ENCODE measurements around the gene DARS2. TPM values are rescaled to one million over a fixed set of nuclear protein-coding genes. Genes with fewer than 3 reads are reported as not detected.
"Not testable (repeated sequence)": the region's sequence is repeated elsewhere in the genome, so short reads cannot be mapped to it uniquely, and the experiment has no call there.

Gene DARS2
- polyA plus RNA-seq, 1 donor, result 23.6 TPM

DNA sequence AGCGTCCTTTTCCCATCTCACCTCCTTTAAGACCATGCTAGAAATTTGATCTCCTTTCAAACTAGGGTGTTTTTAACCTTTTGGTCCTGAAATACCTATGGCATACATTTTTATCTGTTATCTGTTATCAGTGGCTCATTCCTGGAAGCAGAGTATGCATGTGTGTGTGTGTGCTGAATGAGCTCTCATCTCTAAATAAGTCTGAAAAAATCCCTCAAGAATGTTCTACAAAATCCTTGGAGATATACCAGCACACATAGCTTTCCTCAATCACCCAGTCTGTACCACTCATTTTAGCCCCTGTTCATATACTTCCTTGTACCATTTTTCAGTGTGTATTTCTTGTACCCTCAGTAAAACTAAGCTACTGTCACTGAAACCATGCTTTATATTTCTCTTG, 6.0 kb upstream of the DARS2 start:
- DNase-seq, result no peak
- H3K27me3 ChIP-seq (ENCODE audit: control insufficient read depth, insufficient read depth, low read length), result no peaks in the 10 kb centered on the region
- 70% methylated on average over 1 of the region's 1 CpG for WGBS (ENCODE audit: insufficient coverage, low lambda C conversion rate)
- H3K4me3 ChIP-seq (ENCODE audit: low read length), result no peak overlapping the region
- H3K36me3 ChIP-seq (ENCODE audit: control insufficient read depth, insufficient read depth, low read length), result peaks cover 3% of the 10 kb centered on the region
- no peak overlapping the region for H3K27ac ChIP-seq (ENCODE audit: low read length)
- H3K4me1 ChIP-seq (ENCODE audit: control insufficient read depth, insufficient read depth, low read length), result peaks cover 5% of the 10 kb centered on the region
- no peaks in the 10 kb centered on the region for H3K9me3 ChIP-seq (ENCODE audit: control insufficient read depth, low read depth, low read length)

DNA sequence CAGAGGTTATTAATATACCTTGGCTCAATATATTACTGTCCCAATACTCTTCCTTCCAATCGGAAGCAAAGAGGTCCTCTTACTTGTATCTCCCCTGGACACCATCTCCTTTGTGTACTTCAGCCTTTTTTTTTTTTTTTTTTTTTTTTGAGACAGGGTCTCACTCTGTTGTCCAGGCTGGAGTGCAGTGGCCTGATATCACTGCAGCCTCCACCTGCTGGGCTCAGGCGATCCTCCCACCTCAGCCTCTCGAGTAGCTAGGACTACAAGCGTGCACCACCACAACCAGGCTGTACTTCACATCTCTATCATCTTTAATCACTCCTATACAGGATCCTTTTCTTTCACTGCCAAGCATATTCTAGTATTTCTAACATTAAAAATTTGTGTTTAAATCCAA, 2.8 kb upstream of the DARS2 start:
- Histone ChIP-seq H3K27ac (ENCODE audit: low read length) (no peak overlapping the region), H3K9me3 (ENCODE audit: control insufficient read depth, low read depth, low read length) (no peaks in the 10 kb centered on the region), H3K36me3 (ENCODE audit: control insufficient read depth, insufficient read depth, low read length) (peaks cover 3% of the 10 kb centered on the region), H3K4me1 (ENCODE audit: control insufficient read depth, insufficient read depth, low read length) (peaks cover 6% of the 10 kb centered on the region), H3K4me3 (ENCODE audit: low read length) (no peak overlapping the region), H3K27me3 (ENCODE audit: control insufficient read depth, insufficient read depth, low read length) (no peaks in the 10 kb centered on the region)
- WGBS (ENCODE audit: insufficient coverage, low lambda C conversion rate), result 100% methylated on average over 2 of the region's 4 CpGs
- no peak for DNase-seq

DNA sequence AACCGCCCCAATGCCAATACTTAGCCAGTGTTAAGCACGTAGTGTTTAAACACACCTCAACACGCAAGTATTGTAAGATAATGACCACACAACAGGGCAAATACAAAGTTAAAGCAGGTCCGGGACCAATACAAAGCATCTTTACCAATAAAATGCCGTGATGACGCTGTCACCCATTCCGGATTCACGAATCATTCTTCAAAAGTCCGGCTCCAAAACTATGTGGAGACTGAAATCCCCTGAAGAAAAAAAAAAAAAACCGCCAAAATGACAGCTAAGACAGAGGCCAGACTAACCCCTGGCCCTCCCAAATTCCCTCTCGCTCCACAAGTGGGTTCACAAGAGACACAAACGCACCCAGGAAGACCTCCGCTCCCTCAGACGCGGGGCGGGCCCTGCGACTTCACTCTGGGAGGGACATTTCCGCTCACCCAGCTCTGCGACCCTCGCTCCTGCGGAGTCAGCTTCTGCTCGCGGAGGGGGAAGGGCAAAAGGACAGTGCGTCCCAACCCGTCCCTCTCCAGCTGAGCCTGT, 625 bp upstream of the DARS2 start:
- Histone ChIP-seq H3K36me3 (ENCODE audit: control insufficient read depth, insufficient read depth, low read length) (no peaks in the 10 kb centered on the region), H3K27me3 (ENCODE audit: control insufficient read depth, insufficient read depth, low read length) (no peaks in the 10 kb centered on the region), H3K4me1 (ENCODE audit: control insufficient read depth, insufficient read depth, low read length) (peaks cover 6% of the 10 kb centered on the region), H3K27ac (ENCODE audit: low read length) (peak overlapping the region; percentile 92), H3K9me3 (ENCODE audit: control insufficient read depth, low read depth, low read length) (no peaks in the 10 kb centered on the region), H3K4me3 (ENCODE audit: low read length) (peak overlapping the region; percentile 73)
- no peak for DNase-seq
- no CpG with 5 or more reads among the region's 25 CpGs for WGBS (ENCODE audit: insufficient coverage, low lambda C conversion rate)

DNA sequence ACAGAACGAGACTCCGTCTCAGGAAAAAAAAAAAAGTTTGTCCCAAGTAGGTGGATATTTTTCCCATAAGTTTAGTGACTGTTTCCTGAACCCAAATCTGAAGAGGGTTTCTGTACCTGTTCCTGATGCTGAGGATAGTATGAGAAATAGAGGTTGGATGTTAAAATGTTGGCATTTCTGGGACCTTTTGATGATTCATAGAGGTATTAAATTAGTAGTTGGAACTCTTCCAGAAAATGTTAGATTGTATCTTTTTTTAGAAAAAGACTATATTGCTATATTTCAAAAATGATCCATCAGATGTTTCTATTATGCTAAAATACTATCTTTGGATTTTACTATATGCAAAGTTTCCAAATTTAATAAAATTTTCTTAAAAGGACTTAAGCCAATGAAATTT, 3.1 kb downstream of the DARS2 start:
- DNase-seq, result no peak
- Histone ChIP-seq H3K27ac (ENCODE audit: low read length) (no peak overlapping the region), H3K4me3 (ENCODE audit: low read length) (no peak overlapping the region), H3K27me3 (ENCODE audit: control insufficient read depth, insufficient read depth, low read length) (no peaks in the 10 kb centered on the region), H3K36me3 (ENCODE audit: control insufficient read depth, insufficient read depth, low read length) (peaks cover 7% of the 10 kb centered on the region), H3K4me1 (ENCODE audit: control insufficient read depth, insufficient read depth, low read length) (peaks cover 6% of the 10 kb centered on the region), H3K9me3 (ENCODE audit: control insufficient read depth, low read depth, low read length) (no peaks in the 10 kb centered on the region)
- no CpG with 5 or more reads among the region's 2 CpGs for WGBS (ENCODE audit: insufficient coverage, low lambda C conversion rate)

DNA sequence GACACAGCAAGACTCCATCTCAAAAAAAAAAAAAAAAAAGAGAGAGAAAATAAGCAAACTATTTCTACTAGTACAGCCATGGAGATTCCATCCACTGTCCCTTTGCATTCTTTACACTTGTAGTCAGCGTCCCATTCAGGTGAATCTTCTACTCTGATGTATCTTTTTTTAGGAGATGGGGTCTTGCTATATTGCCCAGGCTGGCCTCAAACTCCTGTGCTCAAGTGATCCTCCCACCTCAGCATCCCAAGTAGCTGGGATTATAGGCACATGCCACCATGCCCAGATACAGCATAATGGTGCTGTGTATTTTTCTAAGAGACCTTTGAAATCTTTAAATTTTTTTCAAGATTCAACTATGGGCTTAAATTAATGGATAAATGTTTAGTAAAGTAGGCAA, 8.3 kb downstream of the DARS2 start:
- Histone ChIP-seq H3K36me3 (ENCODE audit: control insufficient read depth, insufficient read depth, low read length) (peaks cover 37% of the 10 kb centered on the region), H3K9me3 (ENCODE audit: control insufficient read depth, low read depth, low read length) (no peaks in the 10 kb centered on the region), H3K4me1 (ENCODE audit: control insufficient read depth, insufficient read depth, low read length) (no peaks in the 10 kb centered on the region), H3K27ac (ENCODE audit: low read length) (no peak overlapping the region), H3K4me3 (ENCODE audit: low read length) (no peak overlapping the region), H3K27me3 (ENCODE audit: control insufficient read depth, insufficient read depth, low read length) (no peaks in the 10 kb centered on the region)
- no peak for DNase-seq
- no CpG with 5 or more reads among the region's 1 CpG for WGBS (ENCODE audit: insufficient coverage, low lambda C conversion rate)

DNA sequence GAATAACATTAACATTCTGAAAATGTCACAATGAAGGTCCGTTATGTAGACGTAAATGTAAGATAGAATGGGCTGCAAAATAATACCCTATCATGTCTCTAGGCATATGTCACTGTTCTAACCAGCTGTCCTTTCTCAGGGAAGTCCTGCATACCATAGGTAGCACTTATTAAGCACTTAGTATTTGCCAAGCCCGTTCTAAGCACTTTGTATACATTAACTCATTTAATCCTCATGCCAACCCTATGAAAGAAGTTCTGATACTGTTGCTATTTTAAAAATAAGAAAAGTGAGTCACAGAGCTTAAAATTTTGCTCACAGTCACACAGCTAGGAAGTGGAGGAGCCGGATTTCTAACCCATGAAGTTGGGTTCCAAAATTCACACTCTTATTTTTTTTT, 27.6 kb downstream of the DARS2 start:
- Histone ChIP-seq H3K4me1 (ENCODE audit: control insufficient read depth, insufficient read depth, low read length) (no peaks in the 10 kb centered on the region), H3K36me3 (ENCODE audit: control insufficient read depth, insufficient read depth, low read length) (peaks cover 34% of the 10 kb centered on the region), H3K27ac (ENCODE audit: low read length) (no peak overlapping the region), H3K9me3 (ENCODE audit: control insufficient read depth, low read depth, low read length) (no peaks in the 10 kb centered on the region), H3K27me3 (ENCODE audit: control insufficient read depth, insufficient read depth, low read length) (no peaks in the 10 kb centered on the region), H3K4me3 (ENCODE audit: low read length) (no peak overlapping the region)
- WGBS (ENCODE audit: insufficient coverage, low lambda C conversion rate), result 80% methylated on average over 2 of the region's 4 CpGs
- no peak for DNase-seq

DNA sequence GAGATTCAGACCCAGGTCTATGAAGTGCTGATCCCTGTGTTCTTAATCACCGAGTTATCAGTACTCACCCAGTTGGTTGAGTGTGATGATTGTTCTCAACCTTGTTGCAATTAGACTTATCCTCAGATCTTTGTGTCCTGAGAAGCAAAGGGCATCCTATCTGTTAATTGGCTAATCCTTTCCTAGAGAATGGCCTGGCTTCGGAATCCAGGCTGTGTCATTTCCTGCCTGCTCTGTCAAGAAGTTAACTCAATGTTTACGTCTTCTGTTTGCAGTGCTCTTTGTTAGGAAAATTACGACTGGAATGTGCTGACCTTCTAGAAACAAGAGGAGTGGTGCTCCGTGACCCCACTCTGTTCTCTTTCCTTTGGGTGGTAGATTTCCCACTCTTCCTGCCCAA, 28.6 kb downstream of the DARS2 start:
- peak; percentile 27 to 41 for DNase-seq

DNA sequence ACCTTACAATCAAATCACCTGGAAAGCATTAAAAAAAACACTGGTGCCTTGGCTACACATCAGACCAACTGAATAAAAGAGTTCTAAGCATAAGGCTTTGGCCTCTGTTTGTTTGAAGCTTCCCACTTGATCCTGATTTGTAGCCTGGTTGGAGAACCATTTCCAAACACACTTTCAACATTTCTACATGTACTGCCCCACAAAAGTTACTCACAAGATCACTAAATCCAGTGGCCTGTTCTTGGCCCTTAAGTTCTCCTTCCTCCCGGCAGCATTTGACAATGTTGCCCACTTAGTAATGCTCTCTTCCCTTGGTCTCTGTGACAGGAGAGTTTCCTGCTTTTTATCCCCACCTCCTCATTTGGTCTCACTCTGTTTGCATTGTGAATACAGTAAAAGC, 31.5 kb downstream of the DARS2 start:
- Histone ChIP-seq H3K27me3 (ENCODE audit: control insufficient read depth, insufficient read depth, low read length) (no peaks in the 10 kb centered on the region), H3K4me1 (ENCODE audit: control insufficient read depth, insufficient read depth, low read length) (no peaks in the 10 kb centered on the region), H3K27ac (ENCODE audit: low read length) (no peak overlapping the region), H3K4me3 (ENCODE audit: low read length) (no peak overlapping the region), H3K36me3 (ENCODE audit: control insufficient read depth, insufficient read depth, low read length) (peaks cover 48% of the 10 kb centered on the region), H3K9me3 (ENCODE audit: control insufficient read depth, low read depth, low read length) (no peaks in the 10 kb centered on the region)
- 100% methylated on average over 1 of the region's 1 CpG for WGBS (ENCODE audit: insufficient coverage, low lambda C conversion rate)
- DNase-seq, result no peak

More for the DNA sequence above, 28.6 kb downstream of the DARS2 start:
- WGBS (ENCODE audit: insufficient coverage, low lambda C conversion rate), result no CpG with 5 or more reads among the region's 5 CpGs
- Histone ChIP-seq H3K36me3 (ENCODE audit: control insufficient read depth, insufficient read depth, low read length) (peaks cover 39% of the 10 kb centered on the region), H3K9me3 (ENCODE audit: control insufficient read depth, low read depth, low read length) (no peaks in the 10 kb centered on the region), H3K4me3 (ENCODE audit: low read length) (no peak overlapping the region), H3K4me1 (ENCODE audit: control insufficient read depth, insufficient read depth, low read length) (no peaks in the 10 kb centered on the region), H3K27ac (ENCODE audit: low read length) (no peak overlapping the region), H3K27me3 (ENCODE audit: control insufficient read depth, insufficient read depth, low read length) (no peaks in the 10 kb centered on the region)

DNA sequence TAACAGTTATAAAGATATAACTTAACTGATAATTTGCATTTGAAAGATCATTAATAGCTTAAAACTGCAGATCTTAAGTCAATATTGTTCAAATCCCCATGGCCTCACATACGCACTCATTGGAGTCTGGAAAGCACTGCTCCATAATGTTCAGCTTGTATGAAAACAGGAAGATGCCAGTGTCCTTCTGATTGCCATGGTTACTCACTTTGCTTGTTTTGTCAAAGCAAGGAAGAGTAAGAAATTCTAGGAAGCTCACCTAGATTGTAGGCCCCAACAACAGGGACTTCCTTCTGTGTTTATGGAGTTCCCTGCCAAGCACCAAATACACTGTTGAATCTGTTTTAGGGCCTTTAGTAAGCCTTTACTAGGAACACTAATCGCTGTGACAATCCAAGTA, 32.4 kb downstream of the DARS2 start:
- H3K9me3 ChIP-seq (ENCODE audit: control insufficient read depth, low read depth, low read length), result no peaks in the 10 kb centered on the region
- H3K36me3 ChIP-seq (ENCODE audit: control insufficient read depth, insufficient read depth, low read length), result peaks cover 50% of the 10 kb centered on the region
- no peak overlapping the region for H3K4me3 ChIP-seq (ENCODE audit: low read length)
- H3K27me3 ChIP-seq (ENCODE audit: control insufficient read depth, insufficient read depth, low read length), result no peaks in the 10 kb centered on the region
- H3K4me1 ChIP-seq (ENCODE audit: control insufficient read depth, insufficient read depth, low read length), result no peaks in the 10 kb centered on the region
- 100% methylated on average over 1 of the region's 2 CpGs for WGBS (ENCODE audit: insufficient coverage, low lambda C conversion rate)
- DNase-seq, result no peak
- no peak overlapping the region for H3K27ac ChIP-seq (ENCODE audit: low read length)

DNA sequence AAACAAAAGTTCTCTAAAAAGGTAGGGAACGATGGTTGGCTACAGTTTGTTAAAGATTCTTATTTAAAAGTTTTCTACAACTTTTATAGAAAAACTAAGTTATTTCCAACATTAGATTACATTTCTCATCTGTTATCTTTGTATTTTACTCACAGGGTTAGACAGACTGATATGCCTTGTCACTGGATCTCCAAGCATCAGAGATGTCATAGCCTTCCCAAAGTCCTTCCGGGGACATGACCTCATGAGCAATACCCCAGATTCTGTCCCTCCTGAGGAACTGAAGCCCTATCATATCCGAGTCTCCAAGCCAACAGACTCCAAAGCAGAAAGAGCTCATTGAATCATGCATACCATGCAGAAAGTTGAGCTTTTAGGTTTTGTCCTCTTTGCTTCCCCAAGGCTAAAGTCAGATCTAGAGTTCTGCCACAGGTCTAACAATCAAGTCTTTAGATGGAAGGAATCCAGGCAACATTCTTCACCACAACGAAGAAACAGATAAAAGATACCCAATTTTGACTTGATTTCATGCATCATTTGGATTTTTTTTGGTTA, 33.0 kb downstream of the DARS2 start:
- DNase-seq, result no peak
- peaks cover 51% of the 10 kb centered on the region for H3K36me3 ChIP-seq (ENCODE audit: control insufficient read depth, insufficient read depth, low read length)
- 82% methylated on average over 3 of the region's 4 CpGs for WGBS (ENCODE audit: insufficient coverage, low lambda C conversion rate)
- no peaks in the 10 kb centered on the region for H3K4me1 ChIP-seq (ENCODE audit: control insufficient read depth, insufficient read depth, low read length)
- H3K27me3 ChIP-seq (ENCODE audit: control insufficient read depth, insufficient read depth, low read length), result no peaks in the 10 kb centered on the region
- H3K9me3 ChIP-seq (ENCODE audit: control insufficient read depth, low read depth, low read length), result no peaks in the 10 kb centered on the region
- no peak overlapping the region for H3K27ac ChIP-seq (ENCODE audit: low read length)
- no peak overlapping the region for H3K4me3 ChIP-seq (ENCODE audit: low read length)

DNA sequence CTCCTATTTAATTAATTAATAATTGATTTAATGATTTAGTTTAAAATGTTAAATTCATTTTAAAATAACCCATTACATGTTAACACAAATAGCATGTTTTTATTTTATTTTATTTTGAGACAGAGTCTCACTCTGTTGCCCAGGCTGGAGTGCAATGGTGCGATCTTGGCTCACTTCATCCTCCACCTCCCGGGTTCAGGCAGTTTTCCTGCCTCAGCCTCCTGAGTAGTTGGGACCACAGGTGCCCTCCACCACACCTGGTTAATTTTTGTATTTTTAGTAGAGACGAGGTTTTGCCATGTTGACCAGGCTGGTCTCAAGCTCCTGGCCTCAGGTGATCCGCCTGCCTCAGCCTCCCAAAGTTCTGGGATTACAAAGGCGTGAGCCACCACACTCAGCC, 35.1 kb downstream of the DARS2 start:
- 80% methylated on average over 1 of the region's 5 CpGs for WGBS (ENCODE audit: insufficient coverage, low lambda C conversion rate)
- not testable (repeated sequence) for H3K4me1 ChIP-seq (ENCODE audit: control insufficient read depth, insufficient read depth, low read length); H3K9me3 ChIP-seq (ENCODE audit: control insufficient read depth, low read depth, low read length); H3K4me3 ChIP-seq (ENCODE audit: low read length); DNase-seq; H3K27ac ChIP-seq (ENCODE audit: low read length); H3K27me3 ChIP-seq (ENCODE audit: control insufficient read depth, insufficient read depth, low read length)
- H3K36me3 ChIP-seq (ENCODE audit: control insufficient read depth, insufficient read depth, low read length), result peaks cover 54% of the 10 kb centered on the region

All from large intestine (tissue), 3 donors.